SH-SY5Y (cell line): Measurements from ENCODE around the gene ATP11C.

Source experiments
- GATA2 ChIP-seq: IDR thresholded peaks from 2 replicates; pipeline ENCODE4 v1.6.1; 2011; ENCODE audit warnings: mild to moderate bottlenecking, low read depth, low read length
- GATA3 ChIP-seq: IDR thresholded peaks from 2 replicates; pipeline ENCODE4 v1.6.1; 2011; ENCODE audit warnings: low read depth, mild to moderate bottlenecking, low read length, moderate library complexity

DNA sequence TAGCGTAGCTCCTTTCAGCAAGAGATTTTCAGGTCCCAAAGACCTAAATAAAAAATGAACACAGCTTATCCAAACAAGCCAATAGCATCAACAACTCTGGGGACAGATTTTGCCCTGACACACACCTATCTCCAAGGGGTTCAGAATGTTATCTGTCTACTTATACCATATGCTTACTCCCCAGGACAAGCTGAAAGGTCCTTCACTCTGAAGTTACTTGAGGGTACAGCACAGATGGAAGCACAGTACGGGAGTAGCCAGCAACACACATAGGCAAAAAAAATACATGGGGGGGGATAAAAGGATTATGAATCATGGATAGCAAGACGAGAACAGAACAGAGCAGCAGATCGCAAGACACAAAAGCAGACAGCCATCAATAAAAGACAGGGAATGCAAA, 134.2 kb downstream of the ATP11C start:
- TF ChIP-seq GATA2 (no peak), GATA3 (no peak)
